ENCODE data around the gene DNAL4.

- TF ChIP-seq CBX8 (IDR thresholded peaks at IDR 0.05) (no peak), PHF8 (IDR thresholded peaks at IDR 0.05; ENCODE audit: borderline replicate concordance, low read depth) (no peak)
Observed at GRCh38 chr22:38759005-38759404, 34.9 kb downstream of the DNAL4 start.
